GM19438 (cell line): ENCODE results near the gene FAM107B.
"Not testable (repeated sequence)": the region's sequence is repeated elsewhere in the genome, so short reads cannot be mapped to it uniquely, and the experiment has no call there.

Source experiments
- ATAC-seq: cut with Tn5 transposase; IDR thresholded peaks from one replicate; pipeline ENCODE4 v1.9.1; 2021; ENCODE audit warnings: low read depth; ENCODE audit not compliant: unreplicated experiment

FAM107B gene

GRCh38 chr10:14737808-14738545, 36.7 kb downstream of the FAM107B start:
- no peak for ATAC-seq

GRCh38 chr10:14736600-14737081, 38.1 kb downstream of the FAM107B start:
- no peak for ATAC-seq

- no peak for ATAC-seq
Observed at GRCh38 chr10:14736043-14736442, 38.7 kb downstream of the FAM107B start.

- no peak for ATAC-seq
Observed at GRCh38 chr10:14731875-14732512, 42.7 kb downstream of the FAM107B start.

- no peak for ATAC-seq
Observed at GRCh38 chr10:14728346-14728745, 46.4 kb downstream of the FAM107B start.

GRCh38 chr10:14727924-14728323, 46.8 kb downstream of the FAM107B start:
- no peak for ATAC-seq

GRCh38 chr10:14727465-14727864, 47.2 kb downstream of the FAM107B start:
- no peak for ATAC-seq

- ATAC-seq = no peak
Observed at GRCh38 chr10:14724931-14725330, 49.8 kb downstream of the FAM107B start.

- ATAC-seq = no peak
Observed at GRCh38 chr10:14723052-14723689, 51.5 kb downstream of the FAM107B start.

GRCh38 chr10:14717552-14717951, 57.1 kb downstream of the FAM107B start:
- no peak for ATAC-seq

- no peak for ATAC-seq
Observed at GRCh38 chr10:14712991-14713424, 61.7 kb downstream of the FAM107B start.

- not testable (repeated sequence) for ATAC-seq
Observed at GRCh38 chr10:14709344-14709743, 65.4 kb downstream of the FAM107B start.

- ATAC-seq = no peak
Observed at GRCh38 chr10:14707481-14707880, 67.2 kb downstream of the FAM107B start.

- no peak for ATAC-seq
Observed at GRCh38 chr10:14705548-14706230, 69.0 kb downstream of the FAM107B start.

- no peak for ATAC-seq
Observed at GRCh38 chr10:14703631-14704001, 71.1 kb downstream of the FAM107B start.

- no peak for ATAC-seq
Observed at GRCh38 chr10:14701466-14701865, 73.2 kb downstream of the FAM107B start.

- ATAC-seq = no peak
Observed at GRCh38 chr10:14700546-14700945, 74.2 kb downstream of the FAM107B start.

- ATAC-seq = no peak
Observed at GRCh38 chr10:14699482-14699881, 75.2 kb downstream of the FAM107B start.

- ATAC-seq = no peak
Observed at GRCh38 chr10:14698829-14699170, 75.9 kb downstream of the FAM107B start.

GRCh38 chr10:14698111-14698828, 76.4 kb downstream of the FAM107B start:
- ATAC-seq = no peak
